ENCODE data around the gene MMP26.

The MMP26 gene

GRCh38 chr11:4671741-4672140, 32.8 kb upstream of the MMP26 start:
- no peak overlapping the region for H3K9ac ChIP-seq (ENCODE audit: low read length)
- H3K79me2 ChIP-seq (ENCODE audit: low read length): no peaks in the 10 kb centered on the region
- TF ChIP-seq EZH2phosphoT487 (IDR thresholded peaks at IDR 0.05; ENCODE audit: low read length): no peak
- TF ChIP-seq, protein P1, sequence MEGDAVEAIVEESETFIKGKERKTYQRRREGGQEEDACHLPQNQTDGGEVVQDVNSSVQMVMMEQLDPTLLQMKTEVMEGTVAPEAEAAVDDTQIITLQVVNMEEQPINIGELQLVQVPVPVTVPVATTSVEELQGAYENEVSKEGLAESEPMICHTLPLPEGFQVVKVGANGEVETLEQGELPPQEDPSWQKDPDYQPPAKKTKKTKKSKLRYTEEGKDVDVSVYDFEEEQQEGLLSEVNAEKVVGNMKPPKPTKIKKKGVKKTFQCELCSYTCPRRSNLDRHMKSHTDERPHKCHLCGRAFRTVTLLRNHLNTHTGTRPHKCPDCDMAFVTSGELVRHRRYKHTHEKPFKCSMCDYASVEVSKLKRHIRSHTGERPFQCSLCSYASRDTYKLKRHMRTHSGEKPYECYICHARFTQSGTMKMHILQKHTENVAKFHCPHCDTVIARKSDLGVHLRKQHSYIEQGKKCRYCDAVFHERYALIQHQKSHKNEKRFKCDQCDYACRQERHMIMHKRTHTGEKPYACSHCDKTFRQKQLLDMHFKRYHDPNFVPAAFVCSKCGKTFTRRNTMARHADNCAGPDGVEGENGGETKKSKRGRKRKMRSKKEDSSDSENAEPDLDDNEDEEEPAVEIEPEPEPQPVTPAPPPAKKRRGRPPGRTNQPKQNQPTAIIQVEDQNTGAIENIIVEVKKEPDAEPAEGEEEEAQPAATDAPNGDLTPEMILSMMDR (IDR thresholded peaks at IDR 0.05; ENCODE audit: low read length): no peak
- no peak for DNase-seq
- H3F3A ChIP-seq (ENCODE audit: insufficient read depth, low read length): no peaks in the 10 kb centered on the region
- H2AFZ ChIP-seq (ENCODE audit: low read length): no peak overlapping the region
- H3K9me3 ChIP-seq (replicated peaks; ENCODE audit: insufficient read depth, low read length): no peaks in the 10 kb centered on the region
- no peak overlapping the region for H3K27ac ChIP-seq (ENCODE audit: low read length)
- H3K4me3 ChIP-seq (ENCODE audit: low read length): no peak overlapping the region
- no peaks in the 10 kb centered on the region for H3K27me3 ChIP-seq (replicated peaks; ENCODE audit: insufficient read depth, low read length)
- no peaks in the 10 kb centered on the region for H3K4me1 ChIP-seq (ENCODE audit: low read length)
- no peaks in the 10 kb centered on the region for H4K20me1 ChIP-seq (ENCODE audit: insufficient read depth, low read length)
- H3K4me2 ChIP-seq (ENCODE audit: low read depth, low read length): no peak overlapping the region
- no peaks in the 10 kb centered on the region for H3K36me3 ChIP-seq (replicated peaks; ENCODE audit: insufficient read depth, low read length)
- H3K9me2 ChIP-seq (replicated peaks; ENCODE audit: insufficient read depth, low read length): no peaks in the 10 kb centered on the region

GRCh38 chr11:4672470-4672869, 32.1 kb upstream of the MMP26 start:
- DNase-seq: no peak

DNA sequence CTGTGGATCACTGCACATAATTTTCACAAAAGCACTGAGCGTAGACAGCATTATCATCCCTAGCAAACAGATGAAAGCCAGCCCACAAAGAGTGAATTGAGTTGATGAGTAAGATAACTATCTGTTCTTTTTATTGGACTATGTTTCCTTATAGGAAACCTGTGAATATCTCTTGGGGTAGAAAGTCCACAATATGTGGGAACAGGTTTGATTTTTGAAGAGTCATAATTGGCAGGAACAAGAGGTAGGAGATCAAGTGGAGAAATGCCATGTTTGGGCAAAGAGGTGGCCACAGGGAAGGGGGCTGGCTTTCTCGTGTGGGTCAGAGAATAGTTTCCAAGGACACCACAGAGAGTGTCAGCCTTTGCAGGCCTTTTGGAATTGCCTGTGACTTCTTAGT, 30.8 kb upstream of the MMP26 start:
- no peaks in the 10 kb centered on the region for H3K4me1 ChIP-seq (ENCODE audit: low read length)
- H3K79me2 ChIP-seq (ENCODE audit: low read length): no peaks in the 10 kb centered on the region
- no peak overlapping the region for H3K27ac ChIP-seq (ENCODE audit: low read length)
- H2AFZ ChIP-seq (ENCODE audit: low read length): no peak overlapping the region
- H3K36me3 ChIP-seq (replicated peaks; ENCODE audit: insufficient read depth, low read length): no peaks in the 10 kb centered on the region
- no peaks in the 10 kb centered on the region for H3F3A ChIP-seq (ENCODE audit: insufficient read depth, low read length)
- no peaks in the 10 kb centered on the region for H3K9me2 ChIP-seq (replicated peaks; ENCODE audit: insufficient read depth, low read length)
- H4K20me1 ChIP-seq (ENCODE audit: insufficient read depth, low read length): no peaks in the 10 kb centered on the region
- H3K9me3 ChIP-seq (replicated peaks; ENCODE audit: insufficient read depth, low read length): no peaks in the 10 kb centered on the region
- H3K4me2 ChIP-seq (ENCODE audit: low read depth, low read length): no peak overlapping the region
- TF ChIP-seq, protein P1 (IDR thresholded peaks at IDR 0.05; ENCODE audit: low read length): no peak
- no peak for TF ChIP-seq EZH2phosphoT487 (IDR thresholded peaks at IDR 0.05; ENCODE audit: low read length)
- no peak for TF ChIP-seq EZH2 (optimal IDR thresholded peaks at IDR 0.05; ENCODE audit: low read depth, low read length)
- no peak overlapping the region for H3K9ac ChIP-seq (ENCODE audit: low read length)
- no peak for DNase-seq
- no peak overlapping the region for H3K4me3 ChIP-seq (ENCODE audit: low read length)
- H3K27me3 ChIP-seq (replicated peaks; ENCODE audit: insufficient read depth, low read length): no peaks in the 10 kb centered on the region

More at GRCh38 chr11:4672470-4672869, 32.1 kb upstream of the MMP26 start:
- H3K36me3 ChIP-seq (replicated peaks; ENCODE audit: insufficient read depth, low read length): no peaks in the 10 kb centered on the region
- no peaks in the 10 kb centered on the region for H3K4me1 ChIP-seq (ENCODE audit: low read length)
- H3K4me2 ChIP-seq (ENCODE audit: low read depth, low read length): no peak overlapping the region
- no peaks in the 10 kb centered on the region for H3K27me3 ChIP-seq (replicated peaks; ENCODE audit: insufficient read depth, low read length)
- no peaks in the 10 kb centered on the region for H3K9me2 ChIP-seq (replicated peaks; ENCODE audit: insufficient read depth, low read length)
- no peak overlapping the region for H3K27ac ChIP-seq (ENCODE audit: low read length)
- no peaks in the 10 kb centered on the region for H3F3A ChIP-seq (ENCODE audit: insufficient read depth, low read length)
- H3K79me2 ChIP-seq (ENCODE audit: low read length): no peaks in the 10 kb centered on the region
- no peaks in the 10 kb centered on the region for H3K9me3 ChIP-seq (replicated peaks; ENCODE audit: insufficient read depth, low read length)
- no peaks in the 10 kb centered on the region for H4K20me1 ChIP-seq (ENCODE audit: insufficient read depth, low read length)
- no peak overlapping the region for H3K4me3 ChIP-seq (ENCODE audit: low read length)
- no peak overlapping the region for H2AFZ ChIP-seq (ENCODE audit: low read length)
- TF ChIP-seq, protein P1 (IDR thresholded peaks at IDR 0.05; ENCODE audit: low read length): no peak
- TF ChIP-seq EZH2phosphoT487 (IDR thresholded peaks at IDR 0.05; ENCODE audit: low read length): no peak
- TF ChIP-seq EZH2 (optimal IDR thresholded peaks at IDR 0.05; ENCODE audit: low read depth, low read length): no peak
- H3K9ac ChIP-seq (ENCODE audit: low read length): no peak overlapping the region

Data from MM.1S (cell line).